ENCODE data around the gene MMP27. TPM values are rescaled to one million over a fixed set of nuclear protein-coding genes. Genes with fewer than 3 reads are reported as not detected.

MMP27 gene
- total and polyA plus RNA-seq, 8 donors, result not detected

GRCh38 chr11:102704841-102705240, 728 bp downstream of the MMP27 start:
- Histone ChIP-seq H3K9me3 (no peaks in the 10 kb centered on the region), H3K27ac (no peak overlapping the region), H3K4me1 (peaks cover 0 to 5% (median 2%) of the 10 kb centered on the region in 4 donors), H3K27me3 (no peaks in the 10 kb centered on the region), H3K4me3 (no peak overlapping the region), H3K36me3 (no peaks in the 10 kb centered on the region)
- 63 to 80% (median 72%) methylated on average over 3 of the region's 3 CpGs for WGBS, 5 donors
- intact Hi-C loops (cut with DNase I; ENCODE audit: low total_unique reads), result no loop called here
- no peak for DNase-seq
- TF ChIP-seq POLR2A (IDR thresholded peaks at IDR 0.05) (no peak), POLR2AphosphoS5 (IDR thresholded peaks at IDR 0.05) (no peak), EP300 (IDR thresholded peaks at IDR 0.05) (no peak), CTCF (IDR thresholded peaks at IDR 0.05) (no peak)

DNA sequence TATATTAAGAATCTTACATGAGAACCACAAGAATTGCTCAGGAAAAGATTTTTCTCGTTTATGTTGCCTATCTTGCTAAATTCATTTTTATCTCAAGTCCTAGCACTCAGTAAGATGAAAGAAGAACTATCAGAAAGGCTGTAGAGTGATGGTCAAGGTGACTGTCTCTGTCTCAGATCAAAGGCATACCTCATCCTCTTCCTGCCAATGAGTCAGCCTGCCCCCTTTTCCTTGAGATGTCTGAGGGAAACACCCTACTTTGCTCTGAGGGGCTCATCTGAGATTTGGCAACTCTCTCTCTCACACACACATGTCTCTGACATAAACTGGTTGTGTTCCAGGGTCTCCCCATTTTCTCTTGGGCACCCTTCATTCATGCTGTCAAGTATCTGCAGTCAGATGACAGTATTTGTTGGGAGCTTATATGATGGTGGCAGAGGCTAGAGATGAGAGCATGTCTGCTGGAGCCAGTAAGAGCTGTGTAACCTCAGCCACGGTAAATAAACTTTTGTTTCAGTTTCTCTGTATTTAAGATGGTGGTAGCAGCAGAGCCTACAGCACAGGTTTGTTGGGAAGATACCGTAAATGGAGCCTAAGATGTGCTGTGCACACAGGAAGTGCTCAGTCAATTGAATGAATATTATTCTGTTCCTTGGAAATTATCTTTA, 1.6 kb downstream of the MMP27 start:
- no peaks in the 10 kb centered on the region for H3K27me3 ChIP-seq
- intact Hi-C loops (cut with DNase I; ENCODE audit: low total_unique reads), result no loop called here
- H3K4me1 ChIP-seq, result peaks cover 0 to 5% (median 2%) of the 10 kb centered on the region in 4 donors
- H3K27ac ChIP-seq, result no peak overlapping the region
- H3K9me3 ChIP-seq, result no peaks in the 10 kb centered on the region
- TF ChIP-seq POLR2A (IDR thresholded peaks at IDR 0.05) (no peak), CTCF (IDR thresholded peaks at IDR 0.05) (no peak), EP300 (IDR thresholded peaks at IDR 0.05) (no peak), POLR2AphosphoS5 (IDR thresholded peaks at IDR 0.05) (no peak)
- no peaks in the 10 kb centered on the region for H3K36me3 ChIP-seq
- no peak for DNase-seq
- WGBS, 5 donors, result 49 to 79% (median 76%) methylated on average over 3 of the region's 3 CpGs
- no peak overlapping the region for H3K4me3 ChIP-seq

DNA sequence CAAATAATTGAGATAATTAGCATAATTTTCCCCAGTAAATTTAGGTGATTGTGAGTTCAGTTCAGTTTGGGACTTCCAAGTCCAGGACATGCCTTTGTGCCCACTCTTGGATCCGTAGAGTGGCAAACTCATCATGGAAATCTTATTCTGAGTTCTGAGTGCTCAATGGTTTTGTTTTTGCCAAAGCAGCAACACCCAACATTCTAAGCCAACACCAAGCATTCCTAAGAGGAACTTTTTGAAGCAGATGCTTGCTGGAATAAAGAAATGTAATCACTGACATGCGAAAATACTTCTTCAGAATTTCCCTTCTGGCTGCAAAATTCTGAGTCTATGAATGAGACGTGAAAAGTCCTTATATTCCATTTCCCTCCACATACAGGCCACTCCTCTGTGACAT, 10.4 kb downstream of the MMP27 start:
- 78 to 89% (median 80%) methylated on average over 3 of the region's 3 CpGs for WGBS, 5 donors
- TF ChIP-seq EP300 (IDR thresholded peaks at IDR 0.05), result no peak
- TF ChIP-seq CTCF (IDR thresholded peaks at IDR 0.05), result no peak
- no peak for TF ChIP-seq POLR2AphosphoS5 (IDR thresholded peaks at IDR 0.05)
- TF ChIP-seq POLR2A (IDR thresholded peaks at IDR 0.05), result no peak
- H3K27me3 ChIP-seq, result no peaks in the 10 kb centered on the region

GRCh38 chr11:102685754-102686153, 19.8 kb downstream of the MMP27 start:
- intact Hi-C loops (cut with DNase I; ENCODE audit: low total_unique reads), result no loop called here
- Histone ChIP-seq H3K4me3 (no peak overlapping the region), H3K9me3 (no peaks in the 10 kb centered on the region), H3K27ac (no peak overlapping the region), H3K36me3 (no peaks in the 10 kb centered on the region), H3K27me3 (no peaks in the 10 kb centered on the region), H3K4me1 (peaks cover 0 to 11% (median 0%) of the 10 kb centered on the region in 4 donors)
- WGBS, 5 donors, result 92 to 99% (median 95%) methylated on average over 2 of the region's 2 CpGs
- no peak for TF ChIP-seq CTCF (IDR thresholded peaks at IDR 0.05)
- no peak for DNase-seq

More for the DNA sequence above, 10.4 kb downstream of the MMP27 start:
- Histone ChIP-seq H3K27ac (no peak overlapping the region), H3K4me3 (no peak overlapping the region), H3K36me3 (no peaks in the 10 kb centered on the region), H3K4me1 (no peaks in the 10 kb centered on the region), H3K9me3 (no peaks in the 10 kb centered on the region)
- intact Hi-C loops (cut with DNase I; ENCODE audit: low total_unique reads), result no loop called here
- no peak for DNase-seq
